ENCODE data around the gene ALDH4A1.

The ALDH4A1 gene

GRCh38 chr1:18922848-18923755, 20.7 kb upstream of the ALDH4A1 start:
- no peak for DNase-seq (ENCODE audit: low read depth)

GRCh38 chr1:18922319-18922726, 20.0 kb upstream of the ALDH4A1 start:
- DNase-seq (ENCODE audit: low read depth) = no peak

DNA sequence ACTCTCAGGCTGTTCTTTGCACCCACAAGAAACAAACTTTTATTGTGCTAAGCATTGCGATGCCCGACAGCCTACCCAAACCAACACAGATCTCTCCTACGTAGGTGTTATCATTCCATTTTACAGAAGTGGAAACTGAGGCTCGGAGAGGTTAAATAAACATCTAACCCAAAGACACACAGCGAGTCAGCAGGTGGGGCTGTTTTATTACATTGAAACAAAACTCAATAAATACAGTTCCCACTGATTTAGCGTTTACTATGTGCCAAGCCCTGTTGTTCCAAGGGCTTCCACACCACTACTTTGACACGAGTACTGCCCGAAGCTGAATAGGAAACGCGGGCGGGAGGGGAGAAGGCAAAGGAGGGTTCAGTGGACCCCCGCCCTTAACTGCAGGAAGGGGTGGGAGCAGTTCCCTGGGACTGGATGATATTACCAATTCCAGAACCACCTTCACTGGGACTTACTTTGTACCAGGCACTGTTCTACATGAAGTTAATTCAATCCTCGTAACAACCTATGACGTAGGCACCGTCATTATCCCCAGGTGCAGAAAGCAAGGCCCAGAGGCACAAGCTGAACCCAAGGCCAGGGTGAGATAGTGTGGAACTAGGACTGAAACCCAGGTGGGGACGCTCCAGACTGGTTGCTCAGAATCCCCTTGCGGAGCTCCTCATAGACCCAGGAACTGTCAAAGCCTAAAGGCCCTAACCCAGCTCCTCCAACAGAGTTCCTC, 19.3 kb upstream of the ALDH4A1 start:
- no peak for DNase-seq (ENCODE audit: low read depth)

DNA sequence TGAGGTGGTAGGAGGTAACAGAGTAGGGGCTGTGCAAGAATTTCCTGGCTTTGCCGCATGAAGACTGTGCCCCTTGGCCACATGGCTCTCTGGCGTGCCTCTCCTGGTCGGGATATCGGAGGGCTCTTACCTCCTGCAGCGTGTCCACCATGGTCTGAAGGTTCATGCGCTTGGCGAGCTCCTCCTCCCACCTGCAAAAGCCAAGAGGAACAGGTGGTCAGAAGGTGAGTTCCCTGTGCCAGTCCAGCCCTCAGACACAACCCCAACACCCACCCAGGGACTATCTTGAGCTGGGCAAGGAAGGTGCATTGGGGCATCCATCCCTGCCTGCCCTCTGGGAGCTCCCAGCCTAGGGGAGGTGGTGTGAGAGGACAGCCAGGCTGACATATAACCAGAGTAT, 18.6 kb upstream of the ALDH4A1 start:
- DNase-seq (ENCODE audit: low read depth) = no peak

- DNase-seq (ENCODE audit: low read depth) = no peak
Observed at GRCh38 chr1:18919956-18920355, 17.6 kb upstream of the ALDH4A1 start.

DNA sequence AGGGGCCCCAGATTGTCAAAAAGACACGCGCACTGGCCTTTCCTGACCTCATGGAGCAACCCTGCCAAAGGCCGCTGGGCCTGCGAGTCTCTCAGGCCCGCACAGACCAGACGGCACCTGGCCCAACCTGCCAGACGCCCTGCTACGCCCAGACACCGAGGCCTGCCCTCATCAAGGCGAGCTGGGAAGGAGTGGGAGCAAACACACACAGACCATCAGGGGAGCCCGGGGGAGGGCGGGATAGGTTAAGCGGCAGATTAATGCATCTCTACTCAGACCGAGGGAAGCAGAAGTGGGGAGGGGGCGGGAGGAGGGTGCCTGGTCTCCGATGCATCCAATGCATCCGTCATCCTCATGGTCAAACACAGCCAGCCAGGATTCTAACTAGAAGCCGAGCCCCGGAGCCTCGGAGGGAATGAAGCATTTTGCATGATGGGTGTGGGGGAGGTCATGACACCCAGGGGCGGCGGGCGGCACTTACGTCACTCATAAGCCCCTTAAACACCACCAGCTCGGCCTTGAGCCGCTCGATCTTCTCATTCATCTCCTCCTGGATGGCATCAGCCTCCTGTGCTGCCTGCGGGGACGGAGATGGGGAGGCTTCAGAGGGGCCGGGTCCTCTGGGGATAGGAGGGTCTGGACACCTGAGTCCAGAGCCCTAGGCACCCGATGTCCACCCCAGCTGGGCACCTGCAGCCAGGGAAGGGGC, 17.0 kb upstream of the ALDH4A1 start:
- DNase-seq (ENCODE audit: low read depth) = no peak

- no peak for DNase-seq (ENCODE audit: low read depth)
Observed at GRCh38 chr1:18918417-18918816, 16.1 kb upstream of the ALDH4A1 start.

DNA sequence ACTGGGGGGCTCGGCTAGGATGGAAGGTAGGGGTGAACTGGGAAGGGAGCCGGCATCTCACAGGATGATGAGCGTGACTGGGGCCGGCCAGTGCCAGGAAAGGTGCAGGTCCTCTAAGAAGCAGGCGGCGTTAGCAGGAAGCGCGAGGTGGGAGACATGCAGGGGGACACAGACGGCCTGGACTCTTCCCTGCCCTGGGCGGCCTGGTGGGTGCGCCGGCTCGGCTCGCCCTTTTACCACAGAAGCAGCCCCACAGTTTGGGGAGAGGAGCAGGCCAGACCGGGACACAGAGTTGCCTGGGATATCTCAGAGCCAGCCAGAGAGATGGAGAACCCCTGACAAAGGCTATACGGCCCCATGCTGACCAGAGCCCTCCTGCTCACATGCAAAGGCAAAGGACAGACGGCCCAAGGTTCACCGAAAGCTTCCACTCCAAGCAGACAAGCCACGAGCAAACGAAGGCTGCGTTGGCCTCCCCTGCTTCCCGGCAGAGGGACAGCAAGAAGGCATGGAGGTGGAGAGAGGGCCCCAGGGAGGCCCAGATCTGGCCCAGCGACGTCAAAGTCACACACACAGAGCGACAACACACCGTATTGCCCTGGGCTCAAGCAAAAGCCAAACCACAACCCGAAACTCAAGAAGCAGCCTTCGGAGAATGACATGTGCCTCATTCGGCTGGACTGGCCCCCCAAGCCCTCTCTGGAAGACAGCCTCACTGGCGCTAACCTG, 14.9 kb upstream of the ALDH4A1 start:
- DNase-seq (ENCODE audit: low read depth) = no peak

- DNase-seq (ENCODE audit: low read depth) = no peak
Observed at GRCh38 chr1:18915341-18915740, 13.0 kb upstream of the ALDH4A1 start.

GRCh38 chr1:18913065-18913835, 10.9 kb upstream of the ALDH4A1 start:
- peak; percentile 75 for DNase-seq (ENCODE audit: low read depth)

DNA sequence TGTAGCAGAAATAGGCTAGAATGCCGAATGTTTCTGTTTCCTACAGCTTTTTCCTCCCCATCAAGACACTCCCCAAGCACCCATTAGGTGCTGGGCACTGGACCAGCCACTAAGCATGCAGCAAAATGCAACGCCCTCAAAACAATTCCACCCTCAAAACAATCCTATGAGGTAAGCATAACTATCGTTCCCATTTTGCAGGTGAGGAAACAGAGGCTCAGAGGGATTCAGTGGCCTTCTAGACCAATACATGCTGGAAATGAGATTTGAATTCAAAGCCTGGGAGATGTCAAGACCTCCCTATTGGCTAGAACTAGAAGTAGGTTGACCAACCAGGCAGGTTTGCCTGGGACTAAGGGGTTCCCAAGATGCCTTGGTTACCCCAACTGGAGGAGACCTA, 10.2 kb upstream of the ALDH4A1 start:
- no peak for DNase-seq (ENCODE audit: low read depth)

- DNase-seq (ENCODE audit: low read depth) = no peak
Observed at GRCh38 chr1:18908911-18909771, 6.8 kb upstream of the ALDH4A1 start.

DNA sequence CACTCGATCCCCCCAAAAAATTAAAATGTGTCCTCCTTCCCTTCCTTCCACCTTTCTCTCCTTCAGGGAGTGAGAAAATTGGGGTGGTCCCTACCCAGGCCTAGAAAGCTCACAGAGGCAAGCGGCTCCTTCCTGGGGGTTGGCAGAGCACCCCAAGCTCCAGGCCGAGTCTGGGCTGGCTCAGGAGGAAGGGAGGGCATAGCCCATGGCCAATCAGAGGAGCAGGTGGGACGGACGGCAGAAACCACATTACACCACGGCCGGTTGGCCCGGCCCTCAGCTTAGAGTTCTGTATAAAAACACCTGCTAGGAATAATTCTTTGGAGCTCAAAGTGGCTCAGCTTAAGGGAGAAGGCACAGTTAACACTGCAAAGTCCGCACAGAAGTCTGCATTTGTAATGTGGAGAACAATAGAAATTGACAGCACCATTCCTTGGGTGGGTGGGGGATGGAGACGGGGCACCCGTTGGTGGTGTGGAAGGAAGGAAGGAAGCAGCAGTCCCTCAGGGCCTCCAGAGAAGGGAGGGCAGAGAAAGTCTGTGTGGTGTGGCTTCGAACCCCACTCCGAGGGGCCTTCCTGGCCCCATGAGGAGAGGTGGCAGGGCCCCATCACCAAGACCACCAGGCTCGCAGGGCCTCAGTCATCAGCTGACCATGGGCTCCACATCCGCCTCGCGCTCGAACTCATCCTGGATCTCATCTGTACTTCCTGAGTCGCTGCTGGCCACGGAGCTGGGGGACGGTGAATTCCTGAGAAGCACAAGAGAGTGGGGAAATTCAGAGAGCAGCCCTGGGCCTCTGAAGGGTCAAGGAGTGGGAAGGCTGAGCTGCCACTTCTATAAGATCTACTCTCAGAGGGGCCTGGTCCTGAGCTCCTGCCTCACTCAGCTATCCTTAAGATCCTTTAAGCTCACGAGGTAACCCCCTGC, 5.8 kb upstream of the ALDH4A1 start:
- DNase-seq (ENCODE audit: low read depth) = no peak

DNA sequence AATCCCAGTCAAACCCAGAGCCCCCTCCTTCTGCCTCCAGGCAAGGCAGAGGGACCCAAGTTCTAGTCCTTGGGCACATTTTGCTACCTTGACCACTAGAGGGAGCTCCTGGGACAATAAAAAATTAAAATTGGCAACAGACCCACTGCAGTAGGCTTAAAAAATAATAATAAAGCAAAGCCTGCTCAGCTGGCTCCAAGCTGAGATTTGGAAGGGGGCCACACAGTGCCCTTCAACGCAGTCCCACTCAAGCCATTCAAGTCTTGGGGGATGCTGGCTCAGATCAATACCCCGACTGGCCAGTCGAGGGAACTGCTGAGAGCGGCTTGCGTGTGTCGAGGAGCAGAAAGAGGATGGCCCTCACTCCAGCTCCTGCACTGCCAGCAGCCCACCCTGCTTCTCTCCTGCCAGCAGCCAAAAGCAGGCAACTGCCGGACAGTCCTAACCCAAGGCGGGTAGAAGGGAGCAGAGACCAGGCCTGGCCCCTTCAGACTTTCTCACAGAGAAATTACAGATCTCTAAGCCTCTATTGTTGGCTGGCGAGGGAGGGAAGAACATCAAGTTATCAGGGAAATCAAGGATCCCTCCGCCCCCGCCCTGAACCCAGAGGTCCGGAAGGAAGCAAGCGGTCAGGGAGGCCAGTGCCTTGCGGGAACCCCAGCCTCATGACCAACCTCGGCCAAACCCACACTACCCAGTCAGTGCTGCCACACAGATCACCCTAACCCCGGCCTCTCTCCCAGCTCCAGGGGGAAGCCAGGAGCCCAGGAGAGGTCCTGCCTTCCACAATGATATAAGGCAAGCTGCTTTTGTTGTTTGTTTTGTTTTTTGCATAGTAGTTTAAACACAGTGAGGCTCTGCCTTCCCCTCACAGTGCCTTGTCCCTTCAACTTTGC, 4.9 kb upstream of the ALDH4A1 start:
- DNase-seq (ENCODE audit: low read depth) = peak; percentile 42

- no peak for DNase-seq (ENCODE audit: low read depth)
Observed at GRCh38 chr1:18903291-18903756, 969 bp upstream of the ALDH4A1 start.

GRCh38 chr1:18901952-18902522, 318 bp downstream of the ALDH4A1 start:
- no peak for DNase-seq (ENCODE audit: low read depth)

DNA sequence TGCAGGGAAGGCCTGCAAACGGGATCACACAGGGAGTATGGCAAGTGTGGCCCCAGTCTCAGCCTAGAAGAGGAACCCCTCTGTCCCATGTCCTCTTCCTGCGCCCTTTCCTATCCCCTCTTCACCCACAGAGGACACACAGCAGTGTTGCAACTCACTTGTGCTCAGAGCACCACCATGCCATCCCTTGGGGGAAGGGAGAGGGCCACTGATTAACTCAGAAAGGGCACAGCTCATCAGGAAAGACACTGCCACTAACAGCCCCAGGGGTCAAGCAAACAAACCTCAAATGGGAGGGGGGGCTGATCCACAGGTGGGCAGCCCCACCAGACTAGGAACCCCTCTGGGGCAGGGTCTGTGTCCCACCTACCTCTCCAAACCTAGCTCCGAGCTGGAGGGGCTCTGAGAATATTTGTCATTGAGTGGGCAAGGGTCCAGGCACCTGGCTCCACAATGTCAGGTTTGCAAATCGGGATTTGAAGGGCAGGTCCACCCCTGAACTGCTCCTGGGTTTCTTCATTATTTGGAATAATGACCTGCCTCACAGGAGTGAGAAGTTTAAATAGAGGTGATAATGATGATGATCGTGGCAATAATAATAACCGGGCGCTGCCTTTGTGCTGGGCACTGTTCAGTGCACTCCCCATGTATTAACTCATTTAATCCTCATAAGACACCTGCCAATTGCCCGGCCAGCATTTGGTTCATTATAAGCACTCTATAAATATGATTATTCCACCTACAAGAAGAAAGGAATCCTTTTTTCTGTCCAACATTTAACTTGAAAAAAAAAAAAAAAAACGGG, 1.0 kb downstream of the ALDH4A1 start:
- no peak for DNase-seq (ENCODE audit: low read depth)

Measured in activated T-cell treated with anti-CD3 and anti-CD28 coated beads for 1 hour (primary cell).